HG03066 (cell line): ENCODE data around the gene NKAPL.

Experiments
- ATAC-seq: cut with Tn5 transposase; IDR thresholded peaks from one replicate; pipeline ENCODE4 v1.9.1; 2021; ENCODE audit warnings: low read depth; ENCODE audit not compliant: unreplicated experiment

NKAPL gene

DNA sequence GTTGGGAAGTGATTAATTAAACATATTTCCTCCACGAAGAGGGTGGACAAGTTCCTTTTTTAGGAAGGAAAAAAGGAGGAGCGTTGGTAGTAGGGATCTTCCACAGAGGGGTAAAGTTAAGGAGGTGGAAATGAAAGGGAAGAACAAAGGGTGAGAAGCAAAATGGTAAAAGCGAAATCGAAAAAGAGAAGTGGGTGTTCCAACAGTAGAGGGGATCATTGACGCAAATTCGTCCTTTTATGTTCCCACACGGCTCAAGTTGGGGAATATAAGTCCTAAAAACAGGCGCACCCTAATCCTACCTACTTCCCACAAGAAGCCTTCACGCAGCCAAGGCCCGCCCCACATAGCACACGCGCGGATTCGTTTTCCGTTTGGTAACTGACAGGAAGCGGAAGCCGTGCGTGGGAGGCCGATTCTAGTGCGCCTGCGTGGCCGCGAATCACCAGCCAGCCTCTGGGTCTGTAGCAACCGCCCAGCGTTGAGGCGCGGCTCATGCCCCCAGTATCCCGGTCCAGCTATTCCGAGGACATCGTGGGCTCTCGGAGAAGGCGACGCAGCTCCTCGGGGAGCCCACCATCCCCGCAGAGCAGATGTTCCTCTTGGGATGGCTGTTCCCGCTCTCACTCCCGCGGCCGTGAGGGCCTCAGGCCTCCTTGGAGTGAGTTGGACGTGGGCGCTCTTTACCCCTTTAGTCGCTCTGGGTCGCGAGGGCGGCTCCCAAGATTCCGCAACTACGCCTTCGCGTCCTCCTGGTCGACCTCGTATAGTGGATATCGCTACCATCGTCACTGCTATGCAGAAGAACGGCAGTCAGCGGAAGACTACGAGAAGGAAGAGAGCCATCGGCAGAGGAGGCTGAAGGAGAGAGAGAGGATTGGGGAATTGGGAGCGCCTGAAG is at the start of gene NKAPL:
Gene NKAPL (plus strand): TSS at position 421 of the 901 bp plus-strand sequence. CDS start 75 bp downstream, at position 496.
- ATAC-seq = no peak

DNA sequence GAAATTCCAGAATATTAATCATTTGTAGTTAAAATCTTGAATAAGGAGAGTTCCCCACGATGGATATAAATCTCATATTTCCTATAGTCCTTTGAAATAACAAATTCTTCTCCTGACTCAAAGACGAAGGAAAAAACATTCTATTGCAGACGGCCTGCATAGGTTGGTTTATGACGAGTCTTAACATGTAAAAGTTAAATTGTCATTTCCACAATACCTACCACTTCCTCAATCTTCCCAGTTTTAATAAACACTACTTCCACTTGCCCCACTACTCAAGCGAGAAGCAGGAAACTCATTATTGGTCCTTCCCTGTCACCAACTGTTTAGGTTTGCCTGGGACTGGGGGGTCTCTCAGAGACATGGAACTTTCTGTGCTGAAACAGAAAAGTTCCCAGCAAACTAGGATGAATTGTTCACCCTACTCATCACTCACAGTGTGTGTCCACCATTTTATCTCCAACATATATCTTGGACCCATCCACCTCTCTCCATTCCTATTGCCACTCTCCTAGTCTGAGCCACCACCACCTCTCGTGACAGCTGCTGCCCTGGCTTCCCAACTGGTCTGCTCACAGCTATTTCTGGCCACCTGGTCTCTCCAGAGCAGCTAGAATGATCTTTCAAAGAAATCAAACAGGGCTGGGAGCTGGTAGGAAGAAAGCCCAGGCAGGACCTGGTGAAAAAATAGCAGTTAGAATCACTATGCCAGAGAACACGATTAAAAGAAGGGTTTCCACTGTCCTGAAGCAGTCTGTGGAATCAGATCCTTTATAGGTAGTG is 49.2 kb upstream of the NKAPL start:
- ATAC-seq = no peak

DNA sequence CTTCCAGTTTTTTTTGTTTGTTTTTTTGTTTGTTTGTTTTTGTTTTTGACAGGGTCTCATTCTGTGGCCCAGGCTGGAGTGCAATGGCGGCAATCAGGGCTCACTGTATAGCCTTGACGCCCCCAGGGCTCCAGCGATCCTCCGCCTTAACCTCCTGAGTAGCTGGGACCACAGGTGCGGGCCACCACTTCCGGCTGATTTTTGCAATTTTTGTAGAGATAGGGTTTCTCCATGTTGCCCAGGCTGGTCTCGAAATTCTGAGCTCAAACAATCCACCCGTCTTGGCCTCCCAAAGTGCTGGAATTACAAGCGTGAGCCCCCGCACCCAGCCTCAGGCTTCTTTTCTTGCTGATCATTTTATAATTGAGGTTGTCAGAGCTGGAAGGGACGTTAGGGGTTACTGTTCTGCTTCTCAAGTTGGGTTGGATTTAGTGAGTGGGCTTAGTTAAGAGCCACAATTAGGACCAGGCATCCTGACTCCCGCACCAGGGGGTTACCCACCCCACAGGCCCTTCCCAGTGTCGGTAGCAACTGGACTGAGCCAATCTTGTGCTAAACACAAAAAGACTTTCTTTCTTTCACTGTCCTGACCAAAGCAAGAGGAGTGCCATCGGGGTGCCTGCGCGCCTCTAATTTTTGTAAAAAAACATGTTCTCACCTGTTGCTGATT is 47.1 kb upstream of the NKAPL start:
- ATAC-seq = peak; percentile 24

DNA sequence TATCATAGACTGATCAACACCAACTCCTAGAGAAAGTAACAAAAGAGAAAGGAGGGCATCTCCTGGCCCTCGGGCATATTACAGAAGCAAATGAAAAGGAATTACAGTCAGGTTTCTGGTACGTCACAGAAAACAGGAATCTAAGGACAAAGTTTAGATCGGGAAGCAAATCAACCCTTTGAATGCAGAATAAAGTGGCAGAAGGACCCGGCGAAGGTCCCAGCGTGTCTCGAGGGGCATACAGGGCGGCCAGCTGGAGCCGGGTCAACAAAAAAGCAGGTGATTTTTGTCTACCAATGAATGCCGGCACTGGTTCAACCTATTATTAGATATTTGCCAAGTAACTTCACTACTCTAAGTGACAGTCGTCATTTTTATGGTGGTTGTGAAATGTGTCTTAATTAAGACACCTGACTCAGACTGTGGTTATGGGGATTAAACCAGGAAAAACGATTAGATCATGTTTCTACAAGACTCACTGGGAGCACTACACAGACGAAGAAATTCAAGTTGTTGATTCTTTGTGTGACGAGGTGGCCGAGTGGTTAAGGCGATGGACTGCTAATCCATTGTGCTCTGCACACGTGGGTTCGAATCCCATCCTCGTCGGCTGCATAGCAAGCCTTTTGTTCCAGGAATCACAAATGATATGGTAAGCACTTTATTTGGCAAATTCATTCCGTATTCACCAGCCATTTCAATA is 46.4 kb upstream of the NKAPL start:
- peak; percentile 45 for ATAC-seq

DNA sequence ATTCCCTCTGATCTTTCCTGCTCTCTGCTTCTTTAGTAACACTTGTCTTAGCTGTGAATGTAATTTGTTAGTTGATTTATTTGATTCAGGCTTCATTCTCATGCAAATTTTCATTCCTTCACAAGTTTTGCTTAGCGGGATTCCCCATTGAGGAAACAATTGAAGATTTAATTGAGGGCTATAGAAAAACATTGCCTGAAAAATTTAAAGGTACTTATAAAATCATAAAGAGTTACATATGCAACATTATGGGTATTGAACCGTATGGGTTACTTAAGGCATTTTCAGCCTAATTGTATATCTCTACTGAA is 45.9 kb upstream of the NKAPL start:
- no peak for ATAC-seq

DNA sequence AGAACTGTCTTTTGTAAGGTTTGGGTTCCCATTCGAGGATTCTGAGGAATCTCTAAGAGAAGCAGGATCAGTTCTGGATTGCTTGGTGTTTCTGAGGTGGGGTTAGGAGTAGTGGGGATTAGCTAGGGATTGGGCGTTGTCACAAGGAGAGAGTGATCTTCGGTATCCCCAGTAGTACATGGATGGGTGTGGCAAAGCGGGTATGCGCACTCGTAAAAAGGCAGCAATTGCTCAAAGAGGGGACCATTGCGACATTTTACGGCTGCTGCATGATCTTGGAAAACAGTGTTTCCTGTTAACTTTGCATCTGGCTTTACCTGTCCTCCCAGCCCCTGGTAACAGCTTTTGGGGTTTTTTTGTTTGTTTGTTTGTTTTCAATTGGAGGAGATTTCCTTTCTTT is 43.7 kb upstream of the NKAPL start:
- ATAC-seq = no peak

DNA sequence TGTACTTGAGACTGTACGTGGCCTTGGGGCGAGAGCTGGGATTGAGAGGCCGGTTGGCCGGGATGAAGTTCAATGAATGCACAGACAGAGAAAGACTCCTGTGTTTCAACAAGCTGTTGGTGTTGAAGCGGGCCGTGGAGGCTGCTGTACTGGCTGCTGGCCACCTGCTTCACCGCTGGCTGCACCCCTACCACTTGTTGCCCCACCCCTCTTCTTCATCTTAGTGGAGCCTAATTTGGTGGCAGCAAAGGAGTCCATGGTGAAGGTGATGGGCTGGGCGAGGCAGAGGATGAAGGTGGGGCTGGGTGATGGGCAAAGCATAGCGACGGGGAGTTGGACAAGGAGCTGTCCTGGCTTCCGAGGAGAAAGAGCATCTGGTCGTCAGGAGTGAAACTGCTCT is 41.2 kb upstream of the NKAPL start:
- no peak for ATAC-seq

DNA sequence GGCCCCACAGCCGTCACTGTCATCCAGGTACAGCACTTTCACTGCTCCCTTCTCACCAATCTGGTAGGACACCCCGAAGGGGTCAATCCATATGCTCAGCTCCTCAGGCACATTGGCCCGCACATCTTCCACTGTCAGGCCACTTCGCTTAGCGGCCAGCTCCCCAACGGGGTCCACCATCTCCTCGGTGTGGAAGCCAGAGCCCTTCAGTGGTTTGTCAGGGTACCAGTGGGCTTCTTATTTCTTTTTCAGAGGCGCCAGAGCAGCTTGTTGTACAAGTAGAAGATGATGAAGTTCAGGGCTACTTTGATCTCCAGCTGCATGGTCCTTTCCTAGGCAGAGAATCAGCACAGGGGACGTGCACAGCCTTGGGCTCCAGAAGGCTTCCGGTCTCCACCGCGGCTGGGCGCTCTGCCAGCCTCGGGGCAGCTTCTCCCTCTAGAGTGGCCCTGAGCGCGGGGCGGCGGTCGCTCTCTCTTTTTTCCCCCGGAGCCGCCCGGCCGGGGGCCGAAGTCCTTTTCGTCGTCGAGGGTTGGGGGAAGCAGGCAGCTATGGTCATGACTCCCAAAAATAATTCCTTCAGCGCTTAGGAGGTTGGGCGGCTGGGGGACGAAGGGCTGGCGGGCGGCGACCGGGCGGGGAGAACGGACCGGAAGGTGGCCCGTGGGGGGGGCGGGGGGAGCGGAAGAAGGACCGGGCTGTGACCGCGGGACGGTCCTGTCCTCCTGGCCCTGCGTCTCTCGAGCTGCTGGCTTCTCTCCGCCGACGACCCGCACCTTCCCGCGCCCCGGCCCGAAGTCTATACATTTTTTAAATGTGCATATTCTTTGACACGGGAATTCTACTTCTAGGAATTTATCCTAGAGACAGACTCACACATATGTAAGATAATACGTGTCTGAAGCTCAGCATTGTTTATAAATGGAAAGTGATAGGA is 40.5 kb upstream of the NKAPL start:
- ATAC-seq = peak; percentile 63

DNA sequence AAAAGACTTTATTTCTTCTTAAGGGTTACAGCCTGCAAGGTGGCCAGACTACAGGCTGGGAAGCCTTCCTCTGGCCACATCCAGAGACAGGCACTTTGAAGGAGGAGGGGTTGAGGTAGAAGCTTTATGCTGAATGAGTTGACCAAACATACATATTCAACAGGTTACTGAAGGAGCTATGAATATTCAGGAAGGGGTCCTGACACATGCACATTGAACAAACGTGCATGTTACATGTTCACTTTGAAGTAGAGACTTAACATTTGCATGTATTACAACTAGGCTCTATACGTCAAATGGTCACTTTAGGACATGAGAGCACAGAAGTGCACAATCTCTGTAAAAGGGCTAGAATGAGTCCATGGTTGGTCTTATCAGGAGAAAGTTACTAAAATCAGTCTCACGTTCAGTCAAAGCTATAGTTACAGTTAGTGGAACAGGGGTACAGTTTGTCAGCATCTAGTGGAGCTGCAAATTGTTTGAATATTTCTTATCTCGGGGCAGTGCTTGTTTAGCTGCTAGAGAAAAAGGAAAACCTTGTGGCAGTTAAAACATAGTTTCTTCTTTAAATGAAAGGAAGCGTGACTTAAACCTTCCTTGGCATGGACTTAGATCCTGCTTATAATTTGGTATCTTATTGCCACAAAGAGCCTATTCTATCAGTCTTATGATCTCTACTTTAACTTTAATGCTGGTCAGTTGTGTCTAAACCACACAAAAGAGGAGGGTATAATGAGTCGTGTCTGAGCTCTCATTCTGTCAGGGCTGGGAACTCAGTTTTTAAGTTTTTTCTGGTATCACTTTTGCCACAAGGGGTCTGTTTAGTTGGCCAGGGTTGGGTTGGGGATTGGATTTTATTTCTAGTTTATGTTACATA is 38.6 kb upstream of the NKAPL start:
- ATAC-seq = no peak

DNA sequence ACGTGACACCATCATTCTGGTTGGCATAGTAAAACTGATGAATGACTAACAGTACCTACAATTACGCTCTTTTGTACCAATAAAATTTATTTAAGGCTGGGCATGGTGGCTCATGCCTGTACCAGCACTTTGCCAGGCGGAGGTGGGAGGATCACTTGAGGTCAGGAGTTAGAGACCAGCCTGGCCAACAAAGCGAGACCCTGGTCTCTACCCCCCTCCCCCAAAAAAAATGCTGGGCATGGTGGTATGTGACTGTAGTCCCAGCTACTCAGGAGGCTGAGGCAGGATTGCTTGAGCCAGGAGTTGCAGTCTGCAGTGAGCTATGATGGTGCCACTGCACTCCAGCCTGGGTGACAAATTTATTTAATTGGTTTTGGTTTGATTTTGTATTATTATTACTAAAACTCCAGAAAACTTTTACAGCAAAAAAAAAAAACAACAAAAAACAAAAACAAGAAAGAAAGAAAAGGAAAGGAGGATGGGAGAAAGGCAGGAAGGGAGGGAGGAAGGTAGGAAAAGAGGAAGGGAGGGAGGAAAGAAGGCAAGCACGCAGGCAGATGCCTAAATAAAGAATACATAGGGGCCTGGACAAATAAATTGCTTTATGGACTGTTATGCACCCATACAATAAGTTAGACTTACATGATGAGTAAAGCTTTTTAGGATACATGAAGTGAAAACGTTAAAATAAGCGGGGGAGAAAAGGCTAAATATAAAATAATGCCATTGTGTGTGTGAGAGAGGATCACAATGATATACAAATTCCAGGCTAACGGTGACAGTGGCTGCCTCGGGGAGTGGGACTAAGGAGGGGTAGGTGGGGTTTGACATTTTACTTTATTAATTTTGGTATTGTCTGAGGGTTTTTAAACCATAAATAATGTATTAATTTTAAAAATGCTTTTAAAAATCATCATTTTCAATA is 34.7 kb upstream of the NKAPL start:
- no peak for ATAC-seq

DNA sequence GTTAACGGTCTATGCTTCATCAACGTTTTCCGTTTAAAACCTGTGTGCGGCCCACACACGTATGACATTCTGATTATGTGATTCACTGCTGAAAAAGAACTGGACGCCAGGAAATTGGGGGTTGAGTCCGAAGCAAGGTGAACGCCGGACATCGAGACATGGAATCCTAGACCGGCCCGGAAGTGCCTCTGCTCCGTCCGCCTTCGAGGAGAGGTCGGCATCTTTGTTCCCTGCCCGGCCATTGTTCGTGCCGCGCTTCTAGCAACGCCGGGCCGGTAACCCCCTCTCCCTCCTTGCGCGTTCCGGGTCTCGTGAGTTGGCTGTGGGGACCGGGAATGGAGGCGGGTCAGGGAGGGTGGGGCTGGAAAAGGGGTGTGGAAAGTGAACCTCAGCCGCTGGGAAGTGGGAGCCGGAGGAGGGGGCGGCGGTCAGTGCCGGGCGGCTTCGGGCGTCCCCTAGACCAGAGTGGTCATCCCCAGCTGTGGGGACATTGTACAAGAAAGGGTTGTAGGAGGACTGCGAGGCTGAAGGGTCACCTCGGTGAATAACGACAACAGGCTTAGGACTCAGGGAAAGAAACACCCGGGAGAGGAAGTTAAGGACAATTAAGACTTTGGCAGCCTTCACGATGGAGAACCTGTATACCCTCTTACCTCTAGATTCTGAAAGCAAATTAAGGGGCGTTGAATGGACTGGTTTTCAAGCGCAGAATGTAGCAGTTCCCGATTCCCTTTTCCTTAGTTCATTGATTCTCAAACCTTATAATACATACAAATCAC is 33.9 kb upstream of the NKAPL start, which contains the start of gene ZSCAN9:
Gene ZSCAN9 (plus strand): TSS at position 220 of the 779 bp plus-strand sequence. CDS start 1,810 bp downstream, outside the sequence.
- peak; percentile 87 for ATAC-seq

DNA sequence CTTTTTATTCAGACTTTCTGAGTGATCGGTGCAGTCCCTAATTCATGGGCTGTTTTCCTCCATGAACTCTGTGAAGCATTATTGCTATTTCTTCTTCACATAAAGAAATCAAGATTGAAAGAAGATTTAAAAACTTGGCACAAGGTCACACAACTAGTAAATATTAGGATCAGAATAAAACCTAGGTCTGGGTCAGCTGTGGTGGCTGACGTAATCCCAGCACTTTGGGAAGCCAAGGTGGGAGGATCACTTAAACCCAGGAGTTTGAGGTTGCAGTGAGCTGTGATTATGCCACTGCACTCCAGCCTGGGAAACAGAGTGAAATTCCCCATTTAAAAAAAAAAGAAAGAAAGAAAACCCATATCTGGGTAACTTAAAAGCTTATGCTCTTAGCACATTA is 32.6 kb upstream of the NKAPL start:
- ATAC-seq = no peak

DNA sequence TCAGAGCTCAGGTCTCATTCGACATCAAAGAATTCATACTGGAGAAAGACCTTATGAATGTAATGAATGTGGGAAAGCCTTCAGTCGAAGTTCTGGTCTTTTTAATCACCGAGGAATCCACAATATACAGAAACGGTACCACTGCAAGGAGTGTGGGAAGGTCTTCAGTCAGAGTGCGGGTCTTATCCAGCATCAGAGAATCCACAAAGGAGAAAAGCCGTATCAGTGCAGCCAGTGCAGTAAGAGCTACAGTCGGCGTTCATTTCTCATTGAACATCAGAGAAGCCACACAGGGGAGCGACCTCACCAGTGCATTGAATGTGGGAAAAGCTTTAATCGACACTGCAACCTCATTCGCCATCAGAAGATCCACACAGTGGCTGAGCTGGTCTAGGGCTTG is 26.3 kb upstream of the NKAPL start:
- ATAC-seq = no peak

DNA sequence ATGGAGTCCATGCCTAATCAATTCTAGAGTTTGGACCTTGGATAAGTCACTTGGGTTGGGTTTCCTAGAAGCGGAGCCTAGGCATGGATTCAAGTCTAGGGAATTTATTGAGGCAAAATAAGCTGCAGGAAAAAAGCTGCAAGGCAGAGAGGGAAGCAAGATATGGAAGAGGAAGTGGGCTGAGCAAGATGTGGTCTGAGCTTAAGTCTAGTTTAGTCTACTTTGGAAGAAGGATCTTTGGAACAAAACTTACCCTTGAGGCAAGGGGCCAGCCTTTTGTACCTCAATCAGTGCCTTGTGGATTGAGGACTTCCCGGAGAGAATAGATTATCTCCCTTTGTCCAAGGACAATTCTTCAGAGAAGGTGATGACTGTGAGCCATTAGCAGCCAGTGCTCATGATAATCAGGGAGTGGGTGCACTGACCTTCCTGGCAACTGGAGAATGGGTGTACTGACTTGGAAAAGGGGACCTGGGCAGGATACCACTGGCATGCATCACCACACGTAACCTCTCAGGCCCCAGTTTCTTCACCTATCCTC is 23.1 kb upstream of the NKAPL start:
- ATAC-seq = no peak

DNA sequence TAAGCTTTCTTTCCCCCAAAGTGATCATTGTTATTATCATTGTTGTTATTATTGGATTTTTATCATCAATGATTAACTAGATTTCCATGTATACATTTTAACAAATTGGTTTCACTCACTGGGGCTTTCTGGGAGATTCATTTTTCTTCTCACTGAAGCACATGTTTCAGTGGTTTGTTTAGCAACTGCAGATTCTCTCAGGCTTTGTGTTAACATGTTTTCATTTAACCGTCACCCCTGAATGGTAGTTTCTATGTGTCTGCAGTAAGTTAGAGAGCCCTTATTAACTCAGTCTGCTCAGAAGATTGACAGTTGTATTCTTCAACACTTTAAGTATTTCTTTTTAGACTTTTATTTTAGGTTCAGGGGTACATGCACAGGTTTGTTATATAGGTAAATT is 19.5 kb upstream of the NKAPL start:
- no peak for ATAC-seq

DNA sequence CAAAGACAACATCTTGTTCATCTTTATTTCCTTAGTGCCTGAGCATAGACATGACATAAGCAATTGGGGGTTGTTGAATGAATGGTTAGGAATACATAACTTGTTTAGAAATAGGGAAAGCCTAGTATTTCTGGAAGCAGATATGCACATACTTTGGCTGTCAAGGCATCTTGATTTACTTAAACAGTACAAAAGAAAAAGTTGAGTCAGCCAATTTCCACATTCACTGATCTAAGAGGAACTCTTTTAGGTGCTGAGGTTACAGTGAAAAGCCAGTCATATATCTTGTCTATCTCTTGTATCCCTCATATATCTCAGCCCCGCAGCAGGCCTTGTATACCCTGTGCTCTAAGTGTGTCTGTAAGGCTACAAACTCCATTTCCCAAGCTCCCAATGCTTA is 18.6 kb upstream of the NKAPL start:
- ATAC-seq = no peak

DNA sequence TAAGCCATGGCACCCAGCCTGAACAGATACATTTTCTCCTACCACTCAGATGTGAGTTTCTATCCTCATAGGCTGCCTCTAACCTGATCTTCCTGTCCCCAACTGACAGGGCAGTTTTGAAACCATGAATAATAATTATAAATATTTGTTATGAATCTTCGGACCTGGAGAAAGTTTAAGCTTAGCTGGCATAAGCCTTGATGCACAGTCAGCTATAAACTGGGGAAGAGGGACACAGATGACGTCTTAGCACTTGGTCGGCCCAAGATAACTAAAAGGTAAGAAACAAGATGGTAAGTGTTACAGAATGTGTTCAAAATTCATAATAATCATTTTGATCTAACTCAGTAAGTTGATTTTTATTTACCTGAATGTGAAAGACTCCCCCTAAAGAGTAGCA is 15.2 kb upstream of the NKAPL start:
- ATAC-seq = no peak
